ENCODE measurements around the gene UBE2I.

Gene UBE2I

DNA sequence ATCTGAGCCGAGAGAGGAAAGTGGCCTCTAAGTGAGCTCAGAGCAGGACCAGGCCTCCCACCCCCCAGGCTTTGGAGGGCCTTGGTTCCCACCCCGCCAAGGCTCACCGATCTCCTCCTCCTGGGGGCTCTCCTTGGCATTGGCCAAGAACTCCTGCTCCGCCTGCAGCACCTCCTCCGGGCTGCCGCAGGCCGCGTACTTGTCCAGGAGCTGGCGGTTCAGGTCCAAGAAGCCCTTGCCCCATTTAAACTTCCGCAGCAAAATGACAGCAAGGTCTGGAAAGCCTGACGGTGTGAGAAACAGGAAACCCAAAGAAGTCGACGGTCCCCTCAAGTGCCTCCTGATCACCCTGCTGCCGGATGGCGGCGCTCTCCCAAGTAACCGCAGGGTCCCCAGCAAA lies 40.5 kb downstream of the UBE2I start:
- Histone ChIP-seq H3K4me1 (ENCODE audit: low read length) (peaks cover 4% of the 10 kb centered on the region; the same call in 1 of the 2 replicates), H4K20me1 (ENCODE audit: insufficient read depth, low read length) (no peaks in the 10 kb centered on the region), H3K36me3 (replicated peaks; ENCODE audit: insufficient read depth, low read length) (no peaks in the 10 kb centered on the region), H3F3A (ENCODE audit: insufficient read depth, low read length) (no peaks in the 10 kb centered on the region), H3K4me2 (ENCODE audit: low read depth, low read length) (no peak overlapping the region), H3K4me3 (ENCODE audit: low read length) (no peak overlapping the region), H3K9ac (ENCODE audit: low read length) (no peak overlapping the region), H3K9me3 (replicated peaks; ENCODE audit: insufficient read depth, low read length) (no peaks in the 10 kb centered on the region), H3K27ac (ENCODE audit: low read length) (no peak overlapping the region), H3K9me2 (replicated peaks; ENCODE audit: insufficient read depth, low read length) (no peaks in the 10 kb centered on the region), H3K27me3 (replicated peaks; ENCODE audit: insufficient read depth, low read length) (no peaks in the 10 kb centered on the region), H2AFZ (ENCODE audit: low read length) (no peak overlapping the region), H3K79me2 (ENCODE audit: low read length) (peaks cover 48% of the 10 kb centered on the region)
- no peak for TF ChIP-seq EZH2phosphoT487 (IDR thresholded peaks at IDR 0.05; ENCODE audit: low read length)
- no peak for TF ChIP-seq EZH2 (optimal IDR thresholded peaks at IDR 0.05; ENCODE audit: low read depth, low read length)
- TF ChIP-seq CTCF (IDR thresholded peaks at IDR 0.05; ENCODE audit: low read length) = no peak
- DNase-seq = no peak

GRCh38 chr16:1350691-1351090 lies 41.3 kb downstream of the UBE2I start:
- peaks cover 4% of the 10 kb centered on the region; the same call in 1 of the 2 replicates for H3K4me1 ChIP-seq (ENCODE audit: low read length)
- H3F3A ChIP-seq (ENCODE audit: insufficient read depth, low read length) = no peaks in the 10 kb centered on the region
- no peaks in the 10 kb centered on the region for H3K9me2 ChIP-seq (replicated peaks; ENCODE audit: insufficient read depth, low read length)
- H3K9me3 ChIP-seq (replicated peaks; ENCODE audit: insufficient read depth, low read length) = no peaks in the 10 kb centered on the region
- H3K79me2 ChIP-seq (ENCODE audit: low read length) = peaks cover 56% of the 10 kb centered on the region
- peak overlapping the region; percentile 99 for H3K4me2 ChIP-seq (ENCODE audit: low read depth, low read length)
- H4K20me1 ChIP-seq (ENCODE audit: insufficient read depth, low read length) = no peaks in the 10 kb centered on the region; the same call in 1 of the 2 replicates
- no peaks in the 10 kb centered on the region for H3K27me3 ChIP-seq (replicated peaks; ENCODE audit: insufficient read depth, low read length)
- no peak overlapping the region for H3K27ac ChIP-seq (ENCODE audit: low read length)
- no peaks in the 10 kb centered on the region for H3K36me3 ChIP-seq (replicated peaks; ENCODE audit: insufficient read depth, low read length)
- H3K9ac ChIP-seq (ENCODE audit: low read length) = peak overlapping the region; percentile 79; the same call in 1 of the 2 replicates
- H3K4me3 ChIP-seq (ENCODE audit: low read length) = peak overlapping the region; percentile 93
- no peak overlapping the region for H2AFZ ChIP-seq (ENCODE audit: low read length)
- no peak for TF ChIP-seq EZH2phosphoT487 (IDR thresholded peaks at IDR 0.05; ENCODE audit: low read length)
- no peak for TF ChIP-seq EZH2 (optimal IDR thresholded peaks at IDR 0.05; ENCODE audit: low read depth, low read length)
- no peak for TF ChIP-seq CTCF (IDR thresholded peaks at IDR 0.05; ENCODE audit: low read length)
- no peak for DNase-seq

GRCh38 chr16:1351215-1351581 lies 41.8 kb downstream of the UBE2I start:
- H2AFZ ChIP-seq (ENCODE audit: low read length) = peak overlapping the region; percentile 58
- peak overlapping the region; percentile 93 for H3K4me3 ChIP-seq (ENCODE audit: low read length)
- H3K9ac ChIP-seq (ENCODE audit: low read length) = peak overlapping the region; percentile 79
- no peaks in the 10 kb centered on the region; the same call in 1 of the 2 replicates for H4K20me1 ChIP-seq (ENCODE audit: insufficient read depth, low read length)
- H3K79me2 ChIP-seq (ENCODE audit: low read length) = peaks cover 61% of the 10 kb centered on the region
- TF ChIP-seq CTCF (IDR thresholded peaks at IDR 0.05; ENCODE audit: low read length) = no peak
- TF ChIP-seq EZH2phosphoT487 (IDR thresholded peaks at IDR 0.05; ENCODE audit: low read length) = no peak
- TF ChIP-seq EZH2 (optimal IDR thresholded peaks at IDR 0.05; ENCODE audit: low read depth, low read length) = no peak
- H3F3A ChIP-seq (ENCODE audit: insufficient read depth, low read length) = no peaks in the 10 kb centered on the region
- H3K4me1 ChIP-seq (ENCODE audit: low read length) = peaks cover 4% of the 10 kb centered on the region; the same call in 1 of the 2 replicates
- H3K9me2 ChIP-seq (replicated peaks; ENCODE audit: insufficient read depth, low read length) = no peaks in the 10 kb centered on the region
- no peaks in the 10 kb centered on the region for H3K27me3 ChIP-seq (replicated peaks; ENCODE audit: insufficient read depth, low read length)
- H3K36me3 ChIP-seq (replicated peaks; ENCODE audit: insufficient read depth, low read length) = no peaks in the 10 kb centered on the region
- H3K9me3 ChIP-seq (replicated peaks; ENCODE audit: insufficient read depth, low read length) = no peaks in the 10 kb centered on the region
- H3K4me2 ChIP-seq (ENCODE audit: low read depth, low read length) = peak overlapping the region; percentile 99
- no peak overlapping the region for H3K27ac ChIP-seq (ENCODE audit: low read length)
- no peak for DNase-seq
